ENCODE data around the gene FOXA2. TPM values are rescaled to one million over a fixed set of nuclear protein-coding genes. Genes with fewer than 3 reads are reported as not detected.

FOXA2 gene
- polyA plus RNA-seq, 3 donors, result not detected

- no peak for TF ChIP-seq CTCF (IDR thresholded peaks at IDR 0.05)
- Mint-ChIP-seq H3K36me3 (peaks cover 0 to 5% of the 10 kb centered on the region in 2 donors), H3K4me1 (peaks cover 6% of the 10 kb centered on the region), H3K4me3 (peak overlapping the region in 1 of 2 donors; percentile 81), H3K9me3 (peaks cover 0 to 22% (median 7%) of the 10 kb centered on the region in 7 donors), H3K27ac (no peak overlapping the region), H3K27me3 (ENCODE audit: low read depth in 3 of 3) (peaks cover 84 to 93% (median 90%) of the 10 kb centered on the region in 3 donors)
- H3K4me2 ChIP-seq (replicated peaks; ENCODE audit: extremely low read depth, low read length, poor library complexity, severe bottlenecking), result no peak overlapping the region
- intact Hi-C loops (cut with micrococcal nuclease), result no loop called here
- H4K20me1 ChIP-seq (ENCODE audit: insufficient read depth, low read length), result no peaks in the 10 kb centered on the region
- H3K9me3 ChIP-seq (replicated peaks in 1 of 2; ENCODE audit: control insufficient read depth in 1 of 2, insufficient read depth in 1 of 2, low read length in 2 of 2), result peaks cover 5 to 46% of the 10 kb centered on the region in 2 donors
- 4% methylated on average over 66 of the region's 66 CpGs for WGBS (ENCODE audit: insufficient coverage)
- no peaks in the 10 kb centered on the region for H3K36me3 ChIP-seq (replicated peaks in 1 of 2; ENCODE audit: control insufficient read depth in 1 of 2, insufficient read depth in 2 of 2, low read length in 2 of 2)
- H3K4me1 ChIP-seq (ENCODE audit: control insufficient read depth in 1 of 2, insufficient read depth in 2 of 2, low read length in 2 of 2), result no peaks in the 10 kb centered on the region
- H3K9ac ChIP-seq (ENCODE audit: insufficient read depth, low read length, poor library complexity, severe bottlenecking), result no peak overlapping the region
- no peaks in the 10 kb centered on the region for H3K79me2 ChIP-seq (ENCODE audit: insufficient read depth, low read length)
- H3K27me3 ChIP-seq (ENCODE audit: control insufficient read depth in 2 of 2, insufficient read depth in 2 of 2, low read length in 2 of 2), result peaks cover 69 to 93% of the 10 kb centered on the region in 2 donors
- H2AFZ ChIP-seq (ENCODE audit: insufficient read depth, low read depth, low read length, poor library complexity, severe bottlenecking), result no peak overlapping the region
- no peak overlapping the region for H3K27ac ChIP-seq (ENCODE audit: low read depth in 1 of 2, low read length in 2 of 2)
- no peak overlapping the region for H3K4me3 ChIP-seq (replicated peaks in 1 of 3; ENCODE audit: low read depth in 2 of 3, low read length in 3 of 3)
- no peak for DNase-seq
Observed at GRCh38 chr20:22582964-22583772, 1.2 kb downstream of the FOXA2 start.

- no peak overlapping the region for H3K27ac Mint-ChIP-seq
- Histone ChIP-seq H3K4me2 (replicated peaks; ENCODE audit: extremely low read depth, low read length, poor library complexity, severe bottlenecking) (no peak overlapping the region), H3K4me3 (replicated peaks in 1 of 3; ENCODE audit: low read depth in 2 of 3, low read length in 3 of 3) (no peak overlapping the region), H3K79me2 (ENCODE audit: insufficient read depth, low read length) (no peaks in the 10 kb centered on the region), H3K9me3 (replicated peaks in 1 of 2; ENCODE audit: control insufficient read depth in 1 of 2, insufficient read depth in 1 of 2, low read length in 2 of 2) (peaks cover 5 to 53% of the 10 kb centered on the region in 2 donors), H3K27me3 (ENCODE audit: control insufficient read depth in 2 of 2, insufficient read depth in 2 of 2, low read length in 2 of 2) (peaks cover 70 to 93% of the 10 kb centered on the region in 2 donors), H2AFZ (ENCODE audit: insufficient read depth, low read depth, low read length, poor library complexity, severe bottlenecking) (no peak overlapping the region), H3K36me3 (replicated peaks in 1 of 2; ENCODE audit: control insufficient read depth in 1 of 2, insufficient read depth in 2 of 2, low read length in 2 of 2) (no peaks in the 10 kb centered on the region), H3K4me1 (ENCODE audit: control insufficient read depth in 1 of 2, insufficient read depth in 2 of 2, low read length in 2 of 2) (no peaks in the 10 kb centered on the region), H3K9ac (ENCODE audit: insufficient read depth, low read length, poor library complexity, severe bottlenecking) (no peak overlapping the region), H4K20me1 (ENCODE audit: insufficient read depth, low read length) (no peaks in the 10 kb centered on the region), H3K27ac (ENCODE audit: low read depth in 1 of 2, low read length in 2 of 2) (no peak overlapping the region)
- H3K9me3 Mint-ChIP-seq, result peaks cover 0 to 24% (median 12%) of the 10 kb centered on the region in 7 donors
- peak overlapping the region in 1 of 2 donors; percentile 76 for H3K4me3 Mint-ChIP-seq
- intact Hi-C loops (cut with micrococcal nuclease), result no loop called here
- no peak for TF ChIP-seq CTCF (IDR thresholded peaks at IDR 0.05)
- H3K4me1 Mint-ChIP-seq, result peaks cover 6% of the 10 kb centered on the region
- 3% methylated on average over 54 of the region's 54 CpGs for WGBS (ENCODE audit: insufficient coverage)
- peaks cover 84 to 93% (median 90%) of the 10 kb centered on the region in 3 donors for H3K27me3 Mint-ChIP-seq (ENCODE audit: low read depth in 3 of 3)
- DNase-seq, result no peak
- H3K36me3 Mint-ChIP-seq, result peaks cover 0 to 8% of the 10 kb centered on the region in 2 donors
Observed at GRCh38 chr20:22582386-22582963, 1.9 kb downstream of the FOXA2 start.

Measured in CD14-positive monocyte (primary cell).